ENCODE data around the gene SPATA16. TPM values are rescaled to one million over a fixed set of nuclear protein-coding genes. Genes with fewer than 3 reads are reported as not detected.
"Not testable (repeated sequence)": the region's sequence is repeated elsewhere in the genome, so short reads cannot be mapped to it uniquely, and the experiment has no call there.

The SPATA16 gene, protein sequence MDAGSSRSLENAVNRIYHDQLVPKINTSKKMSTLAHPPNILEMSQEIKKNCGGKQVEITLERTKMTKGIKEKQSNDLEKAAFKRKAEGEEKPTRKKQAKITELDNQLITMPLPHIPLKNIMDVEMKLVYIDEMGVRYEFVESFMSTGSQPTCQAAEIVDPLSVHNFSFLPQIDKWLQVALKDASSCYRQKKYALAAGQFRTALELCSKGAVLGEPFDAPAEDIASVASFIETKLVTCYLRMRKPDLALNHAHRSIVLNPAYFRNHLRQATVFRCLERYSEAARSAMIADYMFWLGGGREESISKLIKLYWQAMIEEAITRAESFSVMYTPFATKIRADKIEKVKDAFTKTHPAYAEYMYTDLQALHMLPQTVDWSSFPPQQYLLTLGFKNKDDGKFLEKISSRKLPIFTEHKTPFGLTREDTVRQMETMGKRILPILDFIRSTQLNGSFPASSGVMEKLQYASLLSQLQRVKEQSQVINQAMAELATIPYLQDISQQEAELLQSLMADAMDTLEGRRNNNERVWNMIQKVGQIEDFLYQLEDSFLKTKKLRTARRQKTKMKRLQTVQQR
- total RNA-seq: not detected
- long read RNA-seq: 0 reads

DNA sequence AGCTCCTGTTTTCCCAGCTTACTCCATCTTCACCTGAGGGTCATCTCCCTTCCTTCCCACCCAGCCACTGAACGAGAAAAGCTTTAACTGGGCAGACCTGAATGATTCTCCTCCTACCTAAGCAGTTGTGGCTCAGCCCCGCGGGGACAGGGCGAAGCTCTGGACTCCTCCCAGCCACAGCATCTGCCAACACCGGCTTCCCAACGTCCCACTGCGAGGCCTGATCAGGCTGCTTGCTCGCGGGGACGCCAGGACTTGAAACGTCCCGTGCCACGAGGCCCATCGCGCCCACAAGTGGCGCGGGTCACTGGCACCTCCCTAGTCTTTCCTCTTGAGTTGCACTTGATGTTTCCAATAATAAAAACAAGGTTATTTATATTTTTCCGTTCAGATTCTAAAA is at the start of gene SPATA16:
TSS of gene SPATA16 (minus strand) at position 250 of the 400 bp plus-strand sequence. CDS start 23,504 bp downstream, outside the sequence.
- intact Hi-C loops (cut with DNase I): no loop called here
- DNase-seq (no peak), ATAC-seq (ENCODE audit: poor library complexity) (no peak)

DNA sequence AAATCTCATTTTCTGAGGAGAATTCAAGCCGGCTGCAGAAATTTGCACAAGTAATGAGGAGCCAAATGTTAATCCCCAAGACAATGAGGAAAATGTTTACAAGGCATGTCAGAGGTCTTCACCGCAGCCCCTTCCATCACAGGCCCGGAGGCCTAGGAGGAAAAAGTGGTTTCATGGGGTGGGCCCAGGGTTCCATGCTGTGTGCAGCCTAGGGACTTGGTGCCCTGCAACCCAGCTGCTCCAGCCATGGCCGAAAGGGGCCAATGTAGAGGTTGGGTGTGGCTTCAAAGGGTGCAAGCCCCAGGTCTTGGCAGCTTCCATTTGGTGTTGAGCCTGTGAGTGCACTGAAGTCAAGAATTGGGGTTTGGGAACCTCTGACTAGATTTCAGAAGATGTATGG is 42.0 kb upstream of the SPATA16 start:
- ATAC-seq (ENCODE audit: poor library complexity); DNase-seq; intact Hi-C loops (cut with DNase I): not testable (repeated sequence)

DNA sequence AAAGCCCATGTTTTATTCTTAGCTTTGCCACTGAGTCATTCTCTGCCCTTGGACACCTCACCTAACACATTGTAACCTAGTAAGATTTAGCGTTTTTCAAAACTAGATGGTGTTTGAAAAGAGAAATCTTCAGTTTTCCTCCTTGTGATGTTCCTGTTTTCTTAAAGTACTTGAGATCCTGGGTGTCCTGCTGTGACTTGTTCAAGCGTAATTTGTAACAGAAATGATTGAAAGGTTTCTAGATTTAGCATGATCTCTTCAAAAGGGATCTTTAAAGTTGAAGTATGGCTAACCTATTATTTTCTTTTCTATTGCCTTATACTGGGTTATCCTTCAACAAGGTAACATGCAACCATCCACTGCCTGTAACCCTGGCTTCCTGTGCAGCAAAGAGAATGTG is 32.6 kb upstream of the SPATA16 start:
- DNase-seq (no peak), ATAC-seq (ENCODE audit: poor library complexity) (no peak)
- intact Hi-C loops (cut with DNase I): no loop called here

DNA sequence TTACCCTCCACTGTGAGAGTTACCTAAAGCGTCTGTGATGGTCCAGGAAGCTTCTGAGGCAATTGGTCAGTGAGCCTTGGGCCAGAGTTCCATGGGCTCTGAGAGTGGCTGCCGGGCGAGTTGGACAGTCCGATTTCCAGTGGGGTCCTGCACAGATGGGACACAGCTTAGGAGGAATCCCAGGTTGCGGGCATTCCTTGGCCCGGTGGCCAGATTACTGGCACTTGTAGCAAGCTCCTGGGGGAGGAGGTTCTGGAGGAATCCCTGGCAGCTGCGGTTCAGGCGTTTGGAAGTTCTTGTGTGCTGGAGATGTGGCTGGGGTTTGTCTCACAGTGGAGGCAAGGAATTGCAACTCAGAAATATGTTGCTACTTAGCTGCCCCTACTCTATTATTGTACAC is 18.1 kb upstream of the SPATA16 start:
- DNase-seq; ATAC-seq (ENCODE audit: poor library complexity); intact Hi-C loops (cut with DNase I): not testable (repeated sequence)

DNA sequence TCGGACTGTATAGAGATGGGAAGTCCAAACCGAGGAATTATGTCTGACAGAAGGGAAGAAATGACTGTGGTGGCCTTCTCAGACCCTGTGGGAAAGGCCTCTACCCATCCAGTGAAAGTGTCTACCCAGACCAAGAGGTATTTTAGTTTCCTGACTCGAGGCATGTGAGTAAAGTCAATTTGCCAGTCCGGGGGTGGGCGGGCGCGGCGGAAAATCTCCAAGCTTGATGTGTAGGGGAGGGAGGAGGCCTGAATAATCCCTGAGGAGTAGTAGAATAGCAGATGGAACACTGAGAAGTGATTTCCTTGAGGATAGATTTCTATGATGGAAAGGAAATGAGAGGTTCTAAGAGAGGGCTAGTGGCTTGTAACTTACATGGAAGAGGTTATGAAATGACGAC is 15.5 kb upstream of the SPATA16 start:
- intact Hi-C loops (cut with DNase I); ATAC-seq (ENCODE audit: poor library complexity); DNase-seq: not testable (repeated sequence)

DNA sequence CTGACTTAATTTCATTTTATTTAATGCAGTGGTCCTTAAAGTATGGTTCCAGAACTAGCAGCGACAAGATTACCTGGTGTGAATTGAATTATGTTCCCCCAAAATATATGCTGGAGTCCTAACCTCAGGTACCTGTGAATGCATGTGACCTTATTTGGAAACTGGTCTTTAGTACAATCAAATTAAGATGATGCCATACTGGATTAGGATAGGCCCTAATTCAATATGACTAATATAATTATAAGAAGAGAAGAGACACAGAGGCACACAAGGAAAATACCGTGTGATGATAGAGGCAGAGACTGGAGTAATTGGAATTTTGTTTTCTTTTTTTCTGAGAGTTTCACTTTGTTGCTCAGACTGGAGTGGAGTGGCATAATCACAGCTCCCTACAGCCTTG is 12.6 kb upstream of the SPATA16 start:
- DNase-seq (no peak), ATAC-seq (ENCODE audit: poor library complexity) (no peak)
- intact Hi-C loops (cut with DNase I): no loop called here

DNA sequence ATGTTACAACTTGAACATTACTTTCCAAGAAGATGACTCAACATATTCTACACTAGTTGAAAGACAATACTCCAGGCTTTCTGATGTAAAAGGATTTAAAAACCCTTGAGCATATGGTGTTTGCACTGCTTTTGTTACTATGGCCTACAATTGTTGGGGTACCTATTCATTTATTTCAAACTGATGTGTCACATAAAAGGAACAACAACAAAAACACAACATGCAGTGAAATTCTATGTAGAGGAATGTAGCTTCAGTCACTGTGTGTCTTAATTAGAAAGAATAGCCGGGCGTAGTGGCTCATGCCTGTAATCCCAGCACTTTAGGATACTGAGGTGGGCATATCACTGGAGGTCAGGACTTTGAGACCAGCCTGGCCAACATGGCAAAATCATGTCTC is 1.6 kb downstream of the SPATA16 start:
- no peak for ATAC-seq (ENCODE audit: poor library complexity)
- intact Hi-C loops (cut with DNase I): no loop called here
- DNase-seq: no peak

DNA sequence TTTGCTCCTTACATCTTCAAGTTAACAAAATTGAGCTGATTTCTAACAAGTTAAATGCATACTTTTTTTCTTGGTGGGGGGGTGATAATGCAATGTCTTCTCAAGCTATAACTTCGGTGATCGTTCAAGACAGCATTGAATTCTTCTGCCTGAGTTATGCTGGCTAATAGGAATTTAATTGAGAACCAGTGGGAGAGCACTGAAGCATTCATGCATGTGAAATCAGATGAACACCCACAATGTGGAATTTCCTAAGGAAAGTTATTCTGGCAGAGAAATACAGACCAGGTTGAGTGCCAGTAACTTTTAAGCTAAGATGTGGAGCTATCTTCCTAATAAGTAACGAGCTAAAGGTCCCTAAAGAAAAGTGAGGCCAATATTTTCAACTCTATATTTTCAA is 3.0 kb downstream of the SPATA16 start:
- DNase-seq (no peak), ATAC-seq (ENCODE audit: poor library complexity) (no peak)
- intact Hi-C loops (cut with DNase I): no loop called here

DNA sequence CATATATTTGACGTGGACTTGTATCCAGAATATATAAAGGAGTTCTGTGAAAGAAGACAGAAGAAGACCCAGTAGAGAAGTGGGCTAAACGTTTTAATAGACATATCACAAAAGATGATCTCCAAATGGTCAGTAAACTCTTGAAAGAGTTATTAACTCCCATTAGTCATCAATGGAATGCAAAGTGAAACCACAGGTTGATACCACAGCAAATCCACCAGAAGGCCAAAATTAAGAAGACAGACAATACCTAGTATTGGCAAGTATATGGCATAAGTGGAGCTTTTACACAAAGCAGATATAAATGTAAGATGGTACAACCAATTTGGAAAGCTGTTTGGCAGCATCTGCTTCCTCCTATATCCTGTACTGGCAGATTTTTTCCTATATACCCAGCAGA is 6.0 kb downstream of the SPATA16 start:
- DNase-seq (no peak), ATAC-seq (ENCODE audit: poor library complexity) (no peak)
- intact Hi-C loops (cut with DNase I): no loop called here

DNA sequence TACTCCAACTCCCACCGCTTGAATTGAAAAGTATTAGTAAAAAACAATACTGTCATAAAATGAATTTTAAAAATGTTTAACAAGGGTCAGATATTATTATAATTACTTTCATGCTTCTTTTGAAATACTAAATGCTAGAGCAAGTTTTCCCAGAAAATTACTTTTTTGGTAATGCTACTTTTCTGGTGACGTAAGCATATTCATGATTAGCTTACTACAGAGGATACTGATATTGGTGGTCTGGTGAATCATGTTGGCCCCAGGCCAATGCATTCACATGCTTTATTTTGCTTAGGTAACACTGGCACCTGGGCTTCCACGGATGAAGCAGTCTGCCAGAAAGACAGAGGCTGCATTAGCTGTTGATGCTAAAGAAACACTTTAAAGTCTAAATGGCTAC is 12.4 kb downstream of the SPATA16 start:
- intact Hi-C loops (cut with DNase I): no loop called here
- ATAC-seq (ENCODE audit: poor library complexity) (no peak), DNase-seq (no peak)

DNA sequence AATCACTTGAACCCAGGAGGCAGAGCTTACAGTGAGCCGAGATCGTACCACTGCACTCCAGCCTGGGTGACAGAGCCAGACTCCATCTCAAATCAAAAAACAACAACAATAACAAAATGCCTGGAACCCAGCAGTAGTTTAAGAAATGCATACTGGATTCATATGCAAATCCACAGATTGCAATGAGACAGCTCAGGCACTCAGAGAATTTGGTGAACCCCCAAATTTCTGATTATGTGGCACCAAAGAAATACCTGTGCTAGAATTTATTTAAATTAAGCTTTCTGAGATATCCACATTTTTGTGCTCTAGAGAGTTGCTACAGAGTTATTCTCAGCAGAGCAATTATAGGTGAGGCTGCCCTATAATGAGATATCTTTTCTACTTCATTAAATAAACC is 29.7 kb downstream of the SPATA16 start:
- DNase-seq: no peak
- ATAC-seq (ENCODE audit: poor library complexity): no peak
- intact Hi-C loops (cut with DNase I): no loop called here

DNA sequence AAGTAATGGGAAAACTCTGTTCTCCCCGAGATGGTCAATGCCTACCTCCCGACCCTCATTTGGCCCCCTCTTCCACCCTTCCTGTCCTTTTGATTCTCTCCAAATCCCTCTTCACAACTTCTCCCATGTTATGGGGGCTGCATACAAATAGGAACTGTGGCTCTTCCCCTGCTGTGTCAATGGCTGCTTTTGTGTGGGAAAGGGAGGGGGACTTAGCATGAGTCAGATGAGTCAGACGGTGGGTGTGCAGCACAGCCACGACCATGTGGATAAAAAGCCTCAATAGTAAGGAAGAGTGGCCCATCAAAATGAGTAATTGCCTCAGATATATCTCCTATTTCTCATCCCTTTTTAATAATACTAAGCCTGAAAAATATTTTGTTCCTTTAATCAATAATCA is 31.9 kb downstream of the SPATA16 start:
- intact Hi-C loops (cut with DNase I): no loop called here
- no peak for DNase-seq
- ATAC-seq (ENCODE audit: poor library complexity): no peak

DNA sequence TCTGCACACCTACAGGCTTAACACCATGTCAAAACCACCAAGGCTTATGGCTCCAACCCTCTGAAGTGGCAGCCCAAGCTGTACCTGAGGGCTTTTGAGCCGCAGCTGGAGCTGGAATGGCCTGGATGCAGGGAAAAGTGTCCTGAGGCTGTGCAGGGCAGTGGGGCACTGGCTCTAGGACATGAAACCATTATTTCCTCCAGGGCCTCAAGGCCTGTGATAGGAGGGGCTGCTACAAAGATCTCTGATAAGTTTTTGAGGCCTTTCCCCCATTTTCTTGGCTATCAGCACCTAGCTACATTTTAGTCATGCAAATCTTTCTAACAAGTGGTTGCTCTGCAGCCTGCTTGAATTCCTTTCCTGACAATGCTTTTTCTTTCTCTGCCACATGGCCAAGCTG is 37.6 kb downstream of the SPATA16 start:
- ATAC-seq (ENCODE audit: poor library complexity): no peak
- intact Hi-C loops (cut with DNase I): no loop called here
- no peak for DNase-seq

DNA sequence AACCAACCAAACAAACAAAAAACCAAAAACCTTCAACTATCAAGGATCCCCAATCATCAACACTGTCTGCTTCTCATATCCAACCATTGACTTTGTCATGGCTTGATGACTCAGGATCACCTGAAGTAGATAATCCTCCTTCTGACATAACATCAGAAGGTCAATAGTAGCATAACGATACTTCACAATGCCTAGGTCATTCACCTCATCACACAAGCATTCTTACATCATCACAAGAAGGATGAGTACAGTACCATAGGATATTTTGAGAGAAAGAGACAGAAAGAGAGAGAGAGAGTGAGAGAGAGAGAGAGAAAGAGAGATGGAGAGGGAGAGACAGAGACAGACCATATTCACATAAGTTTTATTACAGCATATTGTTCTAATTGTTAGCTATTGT is 42.1 kb downstream of the SPATA16 start:
- ATAC-seq (ENCODE audit: poor library complexity): no peak

DNA sequence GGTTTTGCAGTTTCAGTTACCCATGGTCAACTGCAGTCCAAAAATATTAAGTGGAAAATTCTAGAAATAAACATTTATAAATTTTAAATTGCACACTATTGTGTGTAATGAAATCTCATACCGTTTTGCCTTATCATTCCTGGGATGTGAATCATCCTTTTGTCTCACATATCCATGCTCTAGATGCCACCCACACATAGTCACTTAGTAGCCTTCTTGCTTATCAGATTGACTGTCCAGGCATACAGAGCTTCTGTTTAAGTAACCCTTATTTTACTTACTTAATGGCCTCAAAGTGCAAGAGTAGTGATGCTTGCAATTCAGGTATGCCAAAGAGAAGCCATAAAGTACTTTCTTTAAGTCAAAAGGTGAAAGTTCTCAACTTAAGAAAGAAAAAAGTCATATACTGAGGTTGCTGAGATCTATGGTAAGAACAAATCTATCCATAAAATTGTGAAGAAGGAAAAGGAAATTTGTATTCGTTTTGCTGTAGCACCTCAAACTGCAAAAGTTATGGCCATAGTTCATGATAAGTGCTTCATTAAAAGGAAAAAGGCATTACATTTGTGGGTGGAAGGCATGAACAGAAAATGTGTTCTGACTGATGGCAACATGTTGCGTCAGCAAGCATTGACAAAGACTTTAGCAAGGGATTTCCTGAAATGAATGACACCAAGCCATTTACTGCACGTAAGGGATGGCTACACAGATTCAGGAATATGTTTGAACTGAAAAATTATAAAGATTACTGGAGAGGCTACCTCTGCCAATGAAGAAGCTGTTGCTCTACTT is 43.8 kb downstream of the SPATA16 start:
- no peak for ATAC-seq (ENCODE audit: poor library complexity)
- DNase-seq: no peak
- intact Hi-C loops (cut with DNase I): no loop called here

More for the DNA sequence above, 42.1 kb downstream of the SPATA16 start:
- intact Hi-C loops (cut with DNase I): no loop called here
- no peak for DNase-seq

DNA sequence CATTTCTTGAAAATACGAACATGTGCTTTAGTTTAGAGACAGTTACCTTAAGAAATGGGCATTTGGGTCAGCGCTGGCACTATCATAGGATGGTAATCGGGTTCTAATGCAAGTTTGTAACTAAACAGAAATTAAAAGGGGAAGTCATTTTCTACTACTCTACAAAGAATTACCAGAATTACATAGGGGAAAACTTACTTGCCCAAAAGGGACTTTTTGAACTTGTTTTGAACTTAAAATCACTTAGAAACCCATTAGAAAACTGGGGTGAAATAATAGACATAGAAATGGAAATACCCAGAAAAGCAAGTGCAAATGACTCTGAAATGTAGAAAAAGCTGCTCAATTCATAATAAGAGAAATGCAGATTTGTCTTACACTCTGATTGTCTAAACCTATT is 44.9 kb downstream of the SPATA16 start:
- no peak for ATAC-seq (ENCODE audit: poor library complexity)

DNA sequence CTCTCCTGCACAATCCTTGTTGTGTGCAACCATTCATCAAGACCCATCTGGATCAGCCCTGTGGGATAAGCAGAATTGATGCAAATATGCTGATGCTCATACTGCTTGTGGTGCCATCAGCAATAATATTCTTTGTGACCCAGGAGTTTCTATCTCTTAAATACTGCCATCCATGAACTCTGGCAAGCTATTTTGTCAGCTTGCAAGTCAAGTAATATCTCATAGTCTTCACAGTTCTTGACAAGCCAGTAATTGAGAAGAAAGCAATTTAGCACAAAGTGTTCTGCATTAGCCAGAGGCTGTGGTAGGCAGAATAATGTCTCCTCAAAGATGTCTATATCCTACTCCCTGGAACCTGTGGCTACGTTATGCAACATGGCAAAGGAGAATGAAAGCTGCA is 49.0 kb downstream of the SPATA16 start:
- intact Hi-C loops (cut with DNase I): no loop called here
- ATAC-seq (ENCODE audit: poor library complexity) (no peak), DNase-seq (no peak)

More for the DNA sequence above, 44.9 kb downstream of the SPATA16 start:
- no peak for DNase-seq
- intact Hi-C loops (cut with DNase I): no loop called here

DNA sequence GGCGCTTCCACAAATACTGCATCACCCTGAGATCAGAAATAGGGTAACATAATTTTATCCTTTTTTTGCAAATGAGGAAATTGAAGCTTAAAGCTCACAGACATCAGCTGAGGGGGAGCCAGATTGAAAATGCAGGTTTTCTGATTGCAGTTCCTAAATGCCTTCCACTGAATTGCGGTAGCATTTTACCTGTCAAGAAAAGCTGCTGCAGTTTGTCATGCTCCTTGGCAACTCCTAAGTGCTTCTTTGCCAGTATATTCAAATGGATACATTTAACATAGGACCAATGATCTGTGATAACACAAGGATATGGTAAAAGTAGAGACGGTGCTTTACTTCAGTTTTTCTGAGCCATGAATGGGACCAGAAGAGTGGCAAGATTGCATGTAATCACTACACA is 50.5 kb downstream of the SPATA16 start:
- no peak for DNase-seq
- intact Hi-C loops (cut with DNase I): no loop called here
- no peak for ATAC-seq (ENCODE audit: poor library complexity)

DNA sequence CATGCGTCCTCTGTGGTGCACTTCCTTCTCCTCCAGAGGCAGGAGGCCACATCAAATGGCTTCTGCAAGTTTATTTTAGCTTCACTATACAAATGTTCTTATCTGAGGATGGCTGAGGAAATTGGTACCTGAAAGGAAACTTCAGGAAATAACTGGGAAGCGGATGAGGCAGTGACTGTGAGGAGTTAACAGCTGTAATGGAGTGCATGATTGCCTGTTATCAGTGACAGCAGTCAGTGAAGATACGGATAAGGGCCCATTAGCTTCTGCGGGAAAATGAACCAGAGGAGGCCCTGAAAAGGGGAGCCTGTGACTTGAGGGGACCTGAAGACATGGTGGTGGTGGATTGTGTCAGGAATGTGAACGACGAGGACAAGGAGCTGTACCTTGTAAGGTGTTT is 51.8 kb downstream of the SPATA16 start:
- no peak for DNase-seq
- intact Hi-C loops (cut with DNase I): no loop called here

DNA sequence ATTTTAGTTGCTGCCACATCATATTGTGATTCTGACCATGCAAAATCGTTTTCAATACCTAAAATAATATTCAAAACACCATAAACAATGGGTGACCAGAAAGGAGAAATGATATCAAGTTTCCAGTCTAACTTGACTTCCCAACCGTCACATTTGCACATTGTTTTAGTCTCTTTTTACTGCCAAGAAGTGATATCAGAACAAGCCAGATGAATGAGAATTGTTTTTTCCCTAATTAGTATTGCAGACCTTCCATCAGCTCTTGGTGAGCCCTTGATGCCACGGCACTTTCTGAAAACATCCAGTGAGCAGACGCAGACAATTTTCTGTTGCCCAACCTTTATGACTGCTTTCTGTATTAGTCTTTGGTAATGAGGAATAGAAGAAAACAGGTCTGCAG is 62.5 kb downstream of the SPATA16 start:
- DNase-seq: no peak
- intact Hi-C loops (cut with DNase I): no loop called here
- no peak for ATAC-seq (ENCODE audit: poor library complexity)

More for the DNA sequence above, 51.8 kb downstream of the SPATA16 start:
- ATAC-seq (ENCODE audit: poor library complexity): no peak
